Gastrocnemius medialis (tissue), 4 donors: Measurements from ENCODE around the gene UMAD1.

Experiments
- CTCF ChIP-seq, 5 experiments: fragments of 450-650 bp in 3 of 5; fragments of 200-600 bp in 2 of 5; sonication (generic) in 2 of 5; IDR thresholded peaks in 4 of 5; conservative IDR thresholded peaks in 1 of 5; 1 replicate in 4 of 5; 2 replicates in 1 of 5; pipeline ENCODE4 v1.5.1; 2016 to 2019; ENCODE audit warnings: antibody characterized with exemption in 5 of 5, mild to moderate bottlenecking in 3 of 5, moderate library complexity in 3 of 5
- POLR2A ChIP-seq, 2 donors: fragments of 450-650 bp; IDR thresholded peaks; one replicate each; pipeline ENCODE4 v1.6.1; 2017; ENCODE audit warnings: antibody characterized with exemption in 2 of 2, mild to moderate bottlenecking in 2 of 2, moderate library complexity in 2 of 2

- TF ChIP-seq CTCF (IDR thresholded peaks at IDR 0.05 in 4 of 5, conservative IDR thresholded peaks at IDR 0.05 in 1 of 5) (no peak), POLR2A (IDR thresholded peaks at IDR 0.05) (no peak)
Observed at GRCh38 chr7:7829667-7830066, 189.1 kb downstream of the UMAD1 start.
